ENCODE data around the gene SRCAP.

GRCh38 chr16:30650369-30651123 lies 48.4 kb upstream of the SRCAP start, which contains the start of gene PRR14:
- TF ChIP-seq CTCF (IDR thresholded peaks at IDR 0.05) (peak; percentile 28), EZH2 (IDR thresholded peaks at IDR 0.05) (no peak), EZH2phosphoT487 (IDR thresholded peaks at IDR 0.05) (no peak)

Measured in neural progenitor cell (in vitro differentiated cells).